ENCODE measurements around the gene OBSL1. TPM values are rescaled to one million over a fixed set of nuclear protein-coding genes. Genes with fewer than 3 reads are reported as not detected.

Gene OBSL1
- total RNA-seq, 2 donors from 2014 or later = 9.9 to 13.2 TPM

GRCh38 chr2:219615894-219616293 lies 44.6 kb upstream of the OBSL1 start:
- DNase-seq = no peak
- Histone ChIP-seq H3K4me1 (no peaks in the 10 kb centered on the region), H3K9me3 (no peaks in the 10 kb centered on the region), H3K27me3 (no peaks in the 10 kb centered on the region), H3K4me3 (no peak overlapping the region), H3K9ac (ENCODE audit: low read depth in 2 of 2, low read length in 2 of 2) (no peak overlapping the region), H3K36me3 (no peaks in the 10 kb centered on the region), H3K27ac (no peak overlapping the region)
- intact Hi-C loops (cut with DNase I) = no loop called here
- TF ChIP-seq CTCF (IDR thresholded peaks at IDR 0.05) = no peak

GRCh38 chr2:219615036-219615435 lies 43.7 kb upstream of the OBSL1 start:
- Histone ChIP-seq H3K4me3 (no peak overlapping the region), H3K4me1 (no peaks in the 10 kb centered on the region), H3K9ac (ENCODE audit: low read depth in 2 of 2, low read length in 2 of 2) (no peak overlapping the region), H3K9me3 (no peaks in the 10 kb centered on the region), H3K36me3 (no peaks in the 10 kb centered on the region), H3K27me3 (no peaks in the 10 kb centered on the region), H3K27ac (no peak overlapping the region)
- TF ChIP-seq CTCF (IDR thresholded peaks at IDR 0.05) = no peak
- DNase-seq = no peak
- intact Hi-C loops (cut with DNase I) = no loop called here

GRCh38 chr2:219614076-219614860 lies 42.9 kb upstream of the OBSL1 start:
- Histone ChIP-seq H3K36me3 (no peaks in the 10 kb centered on the region), H3K4me1 (no peaks in the 10 kb centered on the region), H3K27me3 (no peaks in the 10 kb centered on the region), H3K9ac (ENCODE audit: low read depth in 2 of 2, low read length in 2 of 2) (no peak overlapping the region), H3K4me3 (no peak overlapping the region), H3K9me3 (no peaks in the 10 kb centered on the region), H3K27ac (no peak overlapping the region)
- intact Hi-C loops (cut with DNase I) = no loop called here
- TF ChIP-seq CTCF (IDR thresholded peaks at IDR 0.05) = no peak
- no peak for DNase-seq

- TF ChIP-seq CTCF (IDR thresholded peaks at IDR 0.05) = no peak
- no peaks in the 10 kb centered on the region for H3K36me3 ChIP-seq
- no peaks in the 10 kb centered on the region for H3K27me3 ChIP-seq
- no peaks in the 10 kb centered on the region for H3K4me1 ChIP-seq
- H3K4me3 ChIP-seq = no peak overlapping the region
- no peak overlapping the region for H3K27ac ChIP-seq
- no peaks in the 10 kb centered on the region for H3K9me3 ChIP-seq
- no peak for DNase-seq
- intact Hi-C loops (cut with DNase I) = no loop called here
- H3K9ac ChIP-seq (ENCODE audit: low read depth in 2 of 2, low read length in 2 of 2) = no peak overlapping the region
Measured at GRCh38 chr2:219613461-219614070, 42.2 kb upstream of the OBSL1 start.

- DNase-seq = no peak
- Histone ChIP-seq H3K4me3 (no peak overlapping the region), H3K4me1 (no peaks in the 10 kb centered on the region), H3K27me3 (no peaks in the 10 kb centered on the region), H3K27ac (no peak overlapping the region), H3K9me3 (no peaks in the 10 kb centered on the region), H3K36me3 (no peaks in the 10 kb centered on the region), H3K9ac (ENCODE audit: low read depth in 2 of 2, low read length in 2 of 2) (no peak overlapping the region)
- TF ChIP-seq CTCF (IDR thresholded peaks at IDR 0.05) = no peak
- intact Hi-C loops (cut with DNase I) = no loop called here
Measured at GRCh38 chr2:219612577-219613286, 41.4 kb upstream of the OBSL1 start.

Measured in colonic mucosa (tissue), 4 donors.